Panc1 (cell line): Measurements from ENCODE around the gene PCGF5. TPM values are rescaled to one million over a fixed set of nuclear protein-coding genes. Genes with fewer than 3 reads are reported as not detected.
A peak's percentile ranks its signal among the peaks of the same experiment; 100 is the strongest.
"Not testable (repeated sequence)": the region's sequence is repeated elsewhere in the genome, so short reads cannot be mapped to it uniquely, and the experiment has no call there.

ENCODE experiments used
- ATAC-seq: fragments of 200-7000 bp; cut with Tn5 transposase; 2 replicates; pipeline ENCODE4 v1.9.1; 2020; ENCODE audit warnings: mild to moderate bottlenecking, moderate library complexity
- BruUV-seq: library from RNA; stranded (reverse); fragments of 400-500 nt; replicated peaks from 2 replicates; lab custom pipeline; 2021; lab: Mats Ljungman, UMichigan
- CTCF ChIA-PET: fragments of 300-600 bp; sonication (Branson Sonifier 250); formaldehyde crosslinking; loops from one replicate; lab custom pipeline; 2022; ENCODE audit warnings: antibody characterized with exemption; lab: Charles Lee
- POLR2A ChIA-PET: fragments of 300-600 bp; sonication (Branson Sonifier 250); formaldehyde crosslinking; loops from one replicate; lab custom pipeline; 2022; ENCODE audit warnings: antibody characterized with exemption; lab: Charles Lee
- DNase-seq: peaks from one replicate; pipeline ENCODE4 v3.0.0-alpha.2; 2010; ENCODE audit warnings: low read depth, low spot score
- H3K27ac ChIP-seq: 2 replicates; pipeline ENCODE4 v1.5.1; 2011; ENCODE audit warnings: mild to moderate bottlenecking, low read length, inconsistent platforms
- H3K27me3 ChIP-seq: fragments of 200-500 bp; sonication (Bioruptor generic); 2 replicates; pipeline ENCODE4 v1.6.0; 2014; ENCODE audit warnings: low read length, inconsistent platforms; ENCODE audit not compliant: control insufficient read depth, insufficient read depth
- H3K36me3 ChIP-seq: fragments of 200-500 bp; sonication (Bioruptor generic); 2 replicates; pipeline ENCODE4 v1.5.1; 2014; ENCODE audit warnings: inconsistent platforms, mild to moderate bottlenecking, low read length, moderate library complexity; ENCODE audit not compliant: control insufficient read depth, insufficient read depth
- H3K4me1 ChIP-seq: 2 replicates; pipeline ENCODE4 v1.5.1; 2011; ENCODE audit warnings: inconsistent platforms, mild to moderate bottlenecking, low read length, moderate library complexity; ENCODE audit not compliant: control insufficient read depth, insufficient read depth
- H3K4me3 ChIP-seq, 2 experiments: 2 replicates each; pipeline ENCODE4 v1.5.1; 2011 to 2012; ENCODE audit warnings: low read depth in 2 of 2, low read length in 2 of 2, mild to moderate bottlenecking in 2 of 2, inconsistent platforms in 1 of 2, moderate library complexity in 1 of 2
- H3K9me3 ChIP-seq: fragments of 200-500 bp; sonication (Bioruptor generic); 2 replicates; pipeline ENCODE4 v1.5.1; 2014; ENCODE audit warnings: low read depth, mild to moderate bottlenecking, inconsistent platforms, low read length, moderate library complexity; ENCODE audit not compliant: control insufficient read depth, insufficient read depth
- CTCF ChIP-seq: fragments of 450-650 bp; IDR thresholded peaks from 2 replicates; pipeline ENCODE4 v1.5.1; 2017; ENCODE audit warnings: mild to moderate bottlenecking
- POLR2AphosphoS5 ChIP-seq: IDR thresholded peaks from 2 replicates; pipeline ENCODE4 v1.6.1; 2012; ENCODE audit warnings: mild to moderate bottlenecking, low read depth, low read length, moderate library complexity
- REST ChIP-seq, 2 experiments: IDR thresholded peaks; 2 replicates each; pipeline ENCODE4 v1.6.1; 2011 to 2012; ENCODE audit warnings: low read depth in 2 of 2, control low read depth in 1 of 2, low read length in 1 of 2, mild to moderate bottlenecking in 1 of 2, moderate library complexity in 1 of 2; ENCODE audit not compliant: insufficient read depth in 1 of 2
- SIN3A ChIP-seq: IDR thresholded peaks from 2 replicates; pipeline ENCODE4 v1.6.1; 2012; ENCODE audit warnings: low read depth, mild to moderate bottlenecking, low read length, moderate library complexity, borderline replicate concordance; ENCODE audit not compliant: insufficient read depth
- TCF7L2 ChIP-seq: IDR thresholded peaks from 2 replicates; pipeline ENCODE4 v1.6.1; 2011; ENCODE audit warnings: mild to moderate bottlenecking, low read depth, low read length, inconsistent platforms
- in situ Hi-C: cut with HindIII; loops from 2 replicates; pipeline ENCODE4 v1.10.0; 2016; ENCODE audit warnings: low sequenced_read_pairs, low pct_unique_long_range_greater_than_20kb
- intact Hi-C: fragments of 100-400 bp; cut with micrococcal nuclease; formaldehyde crosslinking; loops from one replicate; pipeline ENCODE4 v1.10.0; 2022; ENCODE audit not compliant: unreplicated experiment
- total RNA-seq: library from RNA; stranded (reverse); gene quantifications from one replicate; pipeline ENCODE4 v1.2.1, GENCODE V29; 2021; ENCODE audit not compliant: unreplicated experiment

PCGF5 gene
- total RNA-seq, 1 experiment from 2014 or later: 23.3 TPM

- intact Hi-C loops: loop anchor here (1.0 to 10.0 kb wide), 4 partner anchors 69 to 616 kb away; no protein-coding TSS in a partner anchor
- BruUV-seq: no TSS peak
- Histone ChIP-seq H3K27me3 (no peaks in the 10 kb centered on the region), H3K9me3 (no peaks in the 10 kb centered on the region), H3K4me3 (peak overlapping the region; percentile 44 to 81), H3K4me1 (no peaks in the 10 kb centered on the region; the same call in 1 of the 2 replicates), H3K27ac (peak overlapping the region; percentile 64), H3K36me3 (no peaks in the 10 kb centered on the region)
- in situ Hi-C loops: no loop called here
- ATAC-seq: peak; percentile 97
- CTCF ChIA-PET: interaction anchor here (0.5 to 1.2 kb wide), 13 partner anchors 28 to 614 kb away, joined by 3 to 13 read pairs (median 3); no protein-coding TSS in a partner anchor
- TF ChIP-seq SIN3A (no peak), CTCF (peak; percentile 99), TCF7L2 (peak; percentile 62; the same call in 1 of the 2 replicates)
- peak; percentile 71 for DNase-seq
- POLR2A ChIA-PET: no interaction called here
These were observed 77.9 kb downstream of the PCGF5 start for GRCh38 chr10:91298224-91298871.

GRCh38 chr10:91299999-91300575, 79.6 kb downstream of the PCGF5 start:
- no peak overlapping the region for H3K4me3 ChIP-seq
- H3K9me3 ChIP-seq: no peaks in the 10 kb centered on the region
- H3K27me3 ChIP-seq: no peaks in the 10 kb centered on the region
- no TSS peak for BruUV-seq
- no peaks in the 10 kb centered on the region for H3K36me3 ChIP-seq
- in situ Hi-C loops: no loop called here
- H3K27ac ChIP-seq: no peak overlapping the region
- no peaks in the 10 kb centered on the region; the same call in 1 of the 2 replicates for H3K4me1 ChIP-seq
- intact Hi-C loops: loop anchor here (5.0 to 10.0 kb wide), 3 partner anchors 67 to 615 kb away; no protein-coding TSS in a partner anchor
- ChIA-PET CTCF (no interaction called here), POLR2A (no interaction called here)
- ATAC-seq: no peak
- no peak for DNase-seq
- TF ChIP-seq REST (IDR thresholded peaks at IDR 0.05; ENCODE audit: insufficient read depth in 1 of 2, low read depth in 2 of 2, low read length in 1 of 2) (no peak), CTCF (no peak), SIN3A (no peak), TCF7L2 (no peak), POLR2AphosphoS5 (no peak)

GRCh38 chr10:91302946-91303345, 82.5 kb downstream of the PCGF5 start:
- POLR2A ChIA-PET, H3K4me3 ChIP-seq, intact Hi-C loops, H3K36me3 ChIP-seq, DNase-seq, H3K9me3 ChIP-seq, in situ Hi-C loops, H3K4me1 ChIP-seq, H3K27ac ChIP-seq, ATAC-seq, H3K27me3 ChIP-seq, CTCF ChIA-PET, BruUV-seq: not testable (repeated sequence)

GRCh38 chr10:91305979-91306378, 85.5 kb downstream of the PCGF5 start:
- POLR2A ChIA-PET, intact Hi-C loops: not testable (repeated sequence)

More at GRCh38 chr10:91305979-91306378, 85.5 kb downstream of the PCGF5 start:
- CTCF ChIA-PET, H3K27ac ChIP-seq, DNase-seq, in situ Hi-C loops, H3K36me3 ChIP-seq, H3K4me1 ChIP-seq, H3K4me3 ChIP-seq, BruUV-seq, ATAC-seq, H3K9me3 ChIP-seq: not testable (repeated sequence)
- H3K27me3 ChIP-seq: peaks cover 13% of the 10 kb centered on the region
